ENCODE data around the gene SPECC1. TPM values are rescaled to one million over a fixed set of nuclear protein-coding genes. Genes with fewer than 3 reads are reported as not detected.
A peak's percentile ranks its signal among the peaks of the same experiment; 100 is the strongest.
"Not testable (repeated sequence)": the region's sequence is repeated elsewhere in the genome, so short reads cannot be mapped to it uniquely, and the experiment has no call there.

SPECC1 gene
- polyA plus RNA-seq, 3 donors = 36.0 to 58.4 (median 50.5) TPM

DNA sequence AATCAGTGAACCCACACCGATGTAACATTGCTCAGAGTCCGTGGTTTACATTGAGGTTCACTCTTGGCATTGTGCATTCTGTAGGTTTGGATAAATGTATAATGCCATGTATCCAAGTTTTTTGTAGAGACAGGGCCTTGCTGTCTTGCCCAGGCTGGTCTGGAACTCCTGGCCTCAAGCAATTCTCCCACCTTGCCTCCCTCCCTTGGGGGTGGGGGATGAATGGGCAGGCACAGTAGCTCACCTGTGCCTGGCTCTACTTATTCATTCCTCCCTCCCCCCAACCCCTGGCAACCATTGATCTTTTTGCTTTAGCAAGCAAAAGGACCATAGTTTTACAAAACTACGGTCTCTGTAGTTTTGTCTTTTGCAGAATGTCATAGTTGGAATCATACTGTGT, 181.4 kb downstream of the SPECC1 start:
- Histone ChIP-seq H3K4me3 (replicated peaks in 1 of 3; ENCODE audit: low read depth in 2 of 3, low read length in 3 of 3) (no peak overlapping the region), H3K4me1 (ENCODE audit: control insufficient read depth in 1 of 2, insufficient read depth in 2 of 2, low read length in 2 of 2) (peaks cover 0 to under 1% of the 10 kb centered on the region in 2 donors), H3K27me3 (ENCODE audit: control insufficient read depth in 2 of 2, insufficient read depth in 2 of 2, low read length in 2 of 2) (no peaks in the 10 kb centered on the region), H3K27ac (ENCODE audit: low read depth in 1 of 2, low read length in 2 of 2) (no peak overlapping the region), H3K79me2 (ENCODE audit: insufficient read depth, low read length) (peaks cover 53% of the 10 kb centered on the region), H3K9ac (ENCODE audit: insufficient read depth, low read length, poor library complexity, severe bottlenecking) (no peak overlapping the region), H3K9me3 (replicated peaks in 1 of 2; ENCODE audit: control insufficient read depth in 1 of 2, insufficient read depth in 1 of 2, low read length in 2 of 2) (peaks cover 6 to 7% of the 10 kb centered on the region in 2 donors), H2AFZ (ENCODE audit: insufficient read depth, low read depth, low read length, poor library complexity, severe bottlenecking) (no peak overlapping the region), H3K4me2 (replicated peaks; ENCODE audit: extremely low read depth, low read length, poor library complexity, severe bottlenecking) (no peak overlapping the region), H3K36me3 (replicated peaks in 1 of 2; ENCODE audit: control insufficient read depth in 1 of 2, insufficient read depth in 2 of 2, low read length in 2 of 2) (peaks cover 2 to 87% of the 10 kb centered on the region in 2 donors), H4K20me1 (ENCODE audit: insufficient read depth, low read length) (peaks cover 69% of the 10 kb centered on the region)
- intact Hi-C loops (cut with micrococcal nuclease) = no loop called here
- H3K4me3 Mint-ChIP-seq = no peak overlapping the region
- H3K36me3 Mint-ChIP-seq = peaks cover 46 to 65% of the 10 kb centered on the region in 2 donors
- no peak for TF ChIP-seq CTCF (IDR thresholded peaks at IDR 0.05)
- peak overlapping the region in 1 of 7 donors; percentile 4 for H3K27ac Mint-ChIP-seq
- no CpG with 5 or more reads among the region's 3 CpGs for WGBS (ENCODE audit: insufficient coverage)
- no peak for DNase-seq
- peaks cover 0 to 2% (median 0%) of the 10 kb centered on the region in 3 donors for H3K27me3 Mint-ChIP-seq (ENCODE audit: low read depth in 3 of 3)
- peaks cover 2 to 12% (median 9%) of the 10 kb centered on the region in 7 donors for H3K9me3 Mint-ChIP-seq
- H3K4me1 Mint-ChIP-seq = peaks cover 2% of the 10 kb centered on the region

GRCh38 chr17:20191056-20191455, 181.9 kb downstream of the SPECC1 start:
- H4K20me1 ChIP-seq (ENCODE audit: insufficient read depth, low read length) = peaks cover 65% of the 10 kb centered on the region
- no peaks in the 10 kb centered on the region for H3K27me3 ChIP-seq (ENCODE audit: control insufficient read depth in 2 of 2, insufficient read depth in 2 of 2, low read length in 2 of 2)
- H3K79me2 ChIP-seq (ENCODE audit: insufficient read depth, low read length) = peaks cover 51% of the 10 kb centered on the region
- Mint-ChIP-seq H3K27me3 (ENCODE audit: low read depth in 3 of 3) (peaks cover 0 to 2% (median 0%) of the 10 kb centered on the region in 3 donors), H3K36me3 (peaks cover 49 to 68% of the 10 kb centered on the region in 2 donors), H3K4me3 (no peak overlapping the region), H3K9me3 (peaks cover 4 to 13% (median 12%) of the 10 kb centered on the region in 7 donors), H3K4me1 (peaks cover 2% of the 10 kb centered on the region), H3K27ac (peak overlapping the region in 1 of 7 donors; percentile 4)
- H3K36me3 ChIP-seq (replicated peaks in 1 of 2; ENCODE audit: control insufficient read depth in 1 of 2, insufficient read depth in 2 of 2, low read length in 2 of 2) = peaks cover 3 to 87% of the 10 kb centered on the region in 2 donors
- H3K4me1 ChIP-seq (ENCODE audit: control insufficient read depth in 1 of 2, insufficient read depth in 2 of 2, low read length in 2 of 2) = no peaks in the 10 kb centered on the region
- H3K9me3 ChIP-seq (replicated peaks in 1 of 2; ENCODE audit: control insufficient read depth in 1 of 2, insufficient read depth in 1 of 2, low read length in 2 of 2) = peaks cover 8 to 9% of the 10 kb centered on the region in 2 donors
- H2AFZ ChIP-seq (ENCODE audit: insufficient read depth, low read depth, low read length, poor library complexity, severe bottlenecking) = no peak overlapping the region
- WGBS (ENCODE audit: insufficient coverage) = no CpG with 5 or more reads among the region's 3 CpGs
- DNase-seq = no peak
- no peak for TF ChIP-seq CTCF (IDR thresholded peaks at IDR 0.05)
- H3K9ac ChIP-seq (ENCODE audit: insufficient read depth, low read length, poor library complexity, severe bottlenecking) = no peak overlapping the region
- no peak overlapping the region for H3K4me3 ChIP-seq (replicated peaks in 1 of 3; ENCODE audit: low read depth in 2 of 3, low read length in 3 of 3)
- no peak overlapping the region for H3K27ac ChIP-seq (ENCODE audit: low read depth in 1 of 2, low read length in 2 of 2)
- intact Hi-C loops (cut with micrococcal nuclease) = no loop called here
- no peak overlapping the region for H3K4me2 ChIP-seq (replicated peaks; ENCODE audit: extremely low read depth, low read length, poor library complexity, severe bottlenecking)

DNA sequence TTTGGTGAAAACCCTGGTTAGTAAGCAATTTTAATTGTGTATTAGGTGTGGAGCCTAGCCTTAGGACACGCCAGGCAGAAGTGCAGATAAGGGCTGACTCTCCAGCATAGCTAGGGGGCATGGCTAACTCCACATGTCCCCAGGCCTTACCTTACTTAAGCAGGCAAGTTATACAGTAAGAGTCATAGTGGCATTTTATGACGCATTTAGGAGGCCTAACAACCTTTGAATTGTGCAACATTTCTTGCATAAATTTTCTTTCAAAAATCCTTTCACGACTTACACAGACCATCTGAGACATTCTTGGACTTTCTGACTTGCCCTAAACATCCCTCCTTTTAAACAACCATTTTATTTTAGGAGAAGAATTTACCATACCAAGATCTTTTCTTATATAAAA, 187.1 kb downstream of the SPECC1 start:
- Histone ChIP-seq H3K36me3 (replicated peaks in 1 of 2; ENCODE audit: control insufficient read depth in 1 of 2, insufficient read depth in 2 of 2, low read length in 2 of 2) (peaks cover 5 to 61% of the 10 kb centered on the region in 2 donors), H3K79me2 (ENCODE audit: insufficient read depth, low read length) (peaks cover 32% of the 10 kb centered on the region), H4K20me1 (ENCODE audit: insufficient read depth, low read length) (peaks cover 19% of the 10 kb centered on the region), H3K9me3 (replicated peaks in 1 of 2; ENCODE audit: control insufficient read depth in 1 of 2, insufficient read depth in 1 of 2, low read length in 2 of 2) (peaks cover 30 to 33% of the 10 kb centered on the region in 2 donors)
- Mint-ChIP-seq H3K9me3 (peaks cover 14 to 31% (median 28%) of the 10 kb centered on the region in 7 donors), H3K36me3 (peaks cover 43 to 66% of the 10 kb centered on the region in 2 donors)
- H2AFZ ChIP-seq (ENCODE audit: insufficient read depth, low read depth, low read length, poor library complexity, severe bottlenecking); H3K4me3 ChIP-seq (replicated peaks in 1 of 3; ENCODE audit: low read depth in 2 of 3, low read length in 3 of 3); H3K9ac ChIP-seq (ENCODE audit: insufficient read depth, low read length, poor library complexity, severe bottlenecking); H3K27me3 ChIP-seq (ENCODE audit: control insufficient read depth in 2 of 2, insufficient read depth in 2 of 2, low read length in 2 of 2); H3K4me1 Mint-ChIP-seq; intact Hi-C loops (cut with micrococcal nuclease); H3K27ac Mint-ChIP-seq; H3K4me1 ChIP-seq (ENCODE audit: control insufficient read depth in 1 of 2, insufficient read depth in 2 of 2, low read length in 2 of 2); DNase-seq; H3K4me2 ChIP-seq (replicated peaks; ENCODE audit: extremely low read depth, low read length, poor library complexity, severe bottlenecking); H3K27me3 Mint-ChIP-seq (ENCODE audit: low read depth in 3 of 3); H3K4me3 Mint-ChIP-seq; H3K27ac ChIP-seq (ENCODE audit: low read depth in 1 of 2, low read length in 2 of 2): not testable (repeated sequence)
- 83% methylated on average over 1 of the region's 3 CpGs for WGBS (ENCODE audit: insufficient coverage)
